ENCODE measurements around the gene SDK1. TPM values are rescaled to one million over a fixed set of nuclear protein-coding genes. Genes with fewer than 3 reads are reported as not detected.

Gene SDK1
- total and polyA plus RNA-seq, 2 donors (not counting 3 experiments of a cell fraction or from before 2014, with no cell fraction given), result 1.6 to 3.9 TPM

GRCh38 chr7:3594901-3595300 lies 293.8 kb downstream of the SDK1 start:
- CTCF ChIA-PET, result interaction anchor here (0.7 to 1.3 kb wide), 2 partner anchors 14 to 153 kb away, joined by 3 to 4 read pairs; no protein-coding TSS in a partner anchor
- Histone ChIP-seq H3K79me2 (ENCODE audit: control insufficient read depth, insufficient read depth, low read length) (no peaks in the 10 kb centered on the region), H3K4me2 (ENCODE audit: insufficient read depth, low read length) (no peak overlapping the region), H4K20me1 (replicated peaks; ENCODE audit: control insufficient read depth, extremely low read depth, insufficient read depth, low read length) (no peaks in the 10 kb centered on the region), H3K9me3 (replicated peaks; ENCODE audit: control insufficient read depth, insufficient read depth, low read length) (no peaks in the 10 kb centered on the region), H3K36me3 (ENCODE audit: control insufficient read depth in 2 of 2, extremely low read depth in 1 of 2, insufficient read depth in 2 of 2, low read length in 2 of 2) (no peaks in the 10 kb centered on the region), H3K27me3 (ENCODE audit: control insufficient read depth in 2 of 2, insufficient read depth in 2 of 2, low read length in 2 of 2) (no peaks in the 10 kb centered on the region), H3K9me1 (replicated peaks; ENCODE audit: control insufficient read depth, extremely low read depth, insufficient read depth, low read length) (no peaks in the 10 kb centered on the region), H3K27ac (ENCODE audit: insufficient read depth, low read depth, low read length) (no peak overlapping the region), H3K4me1 (ENCODE audit: control insufficient read depth, extremely low read depth, insufficient read depth, low read length) (no peaks in the 10 kb centered on the region), H2AFZ (ENCODE audit: low read depth, low read length) (no peak overlapping the region), H3K9ac (replicated peaks; ENCODE audit: extremely low read depth, insufficient read depth, low read length) (no peak overlapping the region), H3K4me3 (replicated peaks in 1 of 3; ENCODE audit: insufficient read depth in 1 of 3, low read depth in 1 of 3, low read length in 3 of 3) (no peak overlapping the region)
- BruUV-seq (replicated peaks), result no TSS peak
- POLR2A ChIA-PET, result no interaction called here
- intact Hi-C loops (cut with micrococcal nuclease), result no loop called here
- DNase-seq (ENCODE audit: low read depth, low spot score), result no peak
- no peak for FAIRE-seq
- no peak for TF ChIP-seq POLR2A (IDR thresholded peaks at IDR 0.05; ENCODE audit: low read depth, low read length)
- no peak for TF ChIP-seq FOS (IDR thresholded peaks at IDR 0.05; ENCODE audit: borderline replicate concordance, insufficient read depth, low read length)
- no peak for TF ChIP-seq POLR2AphosphoS5 (IDR thresholded peaks at IDR 0.05; ENCODE audit: insufficient read depth, low read depth, low read length)
- TF ChIP-seq, protein P1, sequence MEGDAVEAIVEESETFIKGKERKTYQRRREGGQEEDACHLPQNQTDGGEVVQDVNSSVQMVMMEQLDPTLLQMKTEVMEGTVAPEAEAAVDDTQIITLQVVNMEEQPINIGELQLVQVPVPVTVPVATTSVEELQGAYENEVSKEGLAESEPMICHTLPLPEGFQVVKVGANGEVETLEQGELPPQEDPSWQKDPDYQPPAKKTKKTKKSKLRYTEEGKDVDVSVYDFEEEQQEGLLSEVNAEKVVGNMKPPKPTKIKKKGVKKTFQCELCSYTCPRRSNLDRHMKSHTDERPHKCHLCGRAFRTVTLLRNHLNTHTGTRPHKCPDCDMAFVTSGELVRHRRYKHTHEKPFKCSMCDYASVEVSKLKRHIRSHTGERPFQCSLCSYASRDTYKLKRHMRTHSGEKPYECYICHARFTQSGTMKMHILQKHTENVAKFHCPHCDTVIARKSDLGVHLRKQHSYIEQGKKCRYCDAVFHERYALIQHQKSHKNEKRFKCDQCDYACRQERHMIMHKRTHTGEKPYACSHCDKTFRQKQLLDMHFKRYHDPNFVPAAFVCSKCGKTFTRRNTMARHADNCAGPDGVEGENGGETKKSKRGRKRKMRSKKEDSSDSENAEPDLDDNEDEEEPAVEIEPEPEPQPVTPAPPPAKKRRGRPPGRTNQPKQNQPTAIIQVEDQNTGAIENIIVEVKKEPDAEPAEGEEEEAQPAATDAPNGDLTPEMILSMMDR (IDR thresholded peaks at IDR 0.05; ENCODE audit: extremely low read depth in 1 of 2, insufficient read depth in 1 of 2, low read depth in 1 of 2, low read length in 2 of 2), result no peak
- no peak for TF ChIP-seq MAX (IDR thresholded peaks at IDR 0.05; ENCODE audit: insufficient read depth, insufficient read length)
- no peak for TF ChIP-seq GATA2 (IDR thresholded peaks at IDR 0.05; ENCODE audit: insufficient read depth, insufficient read length, low read depth, low read length)
- no peak for TF ChIP-seq JUN (IDR thresholded peaks at IDR 0.05; ENCODE audit: borderline replicate concordance, insufficient read depth, insufficient read length, low read depth)
- TF ChIP-seq EZH2 (IDR thresholded peaks at IDR 0.05; ENCODE audit: borderline replicate concordance, low read depth, low read length, severe bottlenecking), result no peak
- TF ChIP-seq MYC (IDR thresholded peaks at IDR 0.05; ENCODE audit: low read depth, low read length), result no peak
- dilution Hi-C loops (cut with MboI; ENCODE audit: extremely low pct_ligation_motif_present, low sequenced_read_pairs), result no loop called here

Measured in endothelial cell of umbilical vein (primary cell).